ENCODE measurements around the gene ENTHD1.

ENTHD1 gene

GRCh38 chr22:39916496-39916895 is 22.9 kb upstream of the ENTHD1 start:
- DNase-seq (ENCODE audit: extremely low read depth, insufficient read length), result no peak
- no peaks in the 10 kb centered on the region for H3K36me3 ChIP-seq (ENCODE audit: control insufficient read depth, insufficient read depth, low read length)
- no peaks in the 10 kb centered on the region for H3K27me3 ChIP-seq (replicated peaks; ENCODE audit: control insufficient read depth, insufficient read depth, low read length)
- H3K4me3 ChIP-seq (replicated peaks; ENCODE audit: low read depth, low read length), result no peak overlapping the region
- no peak for TF ChIP-seq CTCF (IDR thresholded peaks at IDR 0.05; ENCODE audit: insufficient read depth, low read length, poor library complexity, severe bottlenecking)

- TF ChIP-seq CTCF (IDR thresholded peaks at IDR 0.05; ENCODE audit: insufficient read depth, low read length, poor library complexity, severe bottlenecking), result no peak
- DNase-seq (ENCODE audit: extremely low read depth, insufficient read length), result no peak
- no peak overlapping the region for H3K4me3 ChIP-seq (replicated peaks; ENCODE audit: low read depth, low read length)
- H3K36me3 ChIP-seq (ENCODE audit: control insufficient read depth, insufficient read depth, low read length), result no peaks in the 10 kb centered on the region
- H3K27me3 ChIP-seq (replicated peaks; ENCODE audit: control insufficient read depth, insufficient read depth, low read length), result no peaks in the 10 kb centered on the region
Measured at GRCh38 chr22:39915295-39915726, 21.8 kb upstream of the ENTHD1 start.

GRCh38 chr22:39914584-39914983 is 21.0 kb upstream of the ENTHD1 start:
- Histone ChIP-seq H3K4me3 (replicated peaks; ENCODE audit: low read depth, low read length) (no peak overlapping the region), H3K27me3 (replicated peaks; ENCODE audit: control insufficient read depth, insufficient read depth, low read length) (no peaks in the 10 kb centered on the region)
- no peak for TF ChIP-seq CTCF (IDR thresholded peaks at IDR 0.05; ENCODE audit: insufficient read depth, low read length, poor library complexity, severe bottlenecking)

GRCh38 chr22:39913886-39914285 is 20.3 kb upstream of the ENTHD1 start:
- TF ChIP-seq CTCF (IDR thresholded peaks at IDR 0.05; ENCODE audit: insufficient read depth, low read length, poor library complexity, severe bottlenecking), result no peak

More at GRCh38 chr22:39914584-39914983, 21.0 kb upstream of the ENTHD1 start:
- H3K36me3 ChIP-seq (ENCODE audit: control insufficient read depth, insufficient read depth, low read length), result no peaks in the 10 kb centered on the region
- no peak for DNase-seq (ENCODE audit: extremely low read depth, insufficient read length)

GRCh38 chr22:39913321-39913720 is 19.8 kb upstream of the ENTHD1 start:
- Histone ChIP-seq H3K4me3 (replicated peaks; ENCODE audit: low read depth, low read length) (no peak overlapping the region), H3K36me3 (ENCODE audit: control insufficient read depth, insufficient read depth, low read length) (no peaks in the 10 kb centered on the region), H3K27me3 (replicated peaks; ENCODE audit: control insufficient read depth, insufficient read depth, low read length) (no peaks in the 10 kb centered on the region)
- no peak for TF ChIP-seq CTCF (IDR thresholded peaks at IDR 0.05; ENCODE audit: insufficient read depth, low read length, poor library complexity, severe bottlenecking)
- no peak for DNase-seq (ENCODE audit: extremely low read depth, insufficient read length)

More at GRCh38 chr22:39913886-39914285, 20.3 kb upstream of the ENTHD1 start:
- DNase-seq (ENCODE audit: extremely low read depth, insufficient read length), result no peak
- no peak overlapping the region for H3K4me3 ChIP-seq (replicated peaks; ENCODE audit: low read depth, low read length)
- H3K27me3 ChIP-seq (replicated peaks; ENCODE audit: control insufficient read depth, insufficient read depth, low read length), result no peaks in the 10 kb centered on the region
- no peaks in the 10 kb centered on the region for H3K36me3 ChIP-seq (ENCODE audit: control insufficient read depth, insufficient read depth, low read length)

All from GM06990 (cell line).